Measurements from ENCODE around the gene INSC.

DNA sequence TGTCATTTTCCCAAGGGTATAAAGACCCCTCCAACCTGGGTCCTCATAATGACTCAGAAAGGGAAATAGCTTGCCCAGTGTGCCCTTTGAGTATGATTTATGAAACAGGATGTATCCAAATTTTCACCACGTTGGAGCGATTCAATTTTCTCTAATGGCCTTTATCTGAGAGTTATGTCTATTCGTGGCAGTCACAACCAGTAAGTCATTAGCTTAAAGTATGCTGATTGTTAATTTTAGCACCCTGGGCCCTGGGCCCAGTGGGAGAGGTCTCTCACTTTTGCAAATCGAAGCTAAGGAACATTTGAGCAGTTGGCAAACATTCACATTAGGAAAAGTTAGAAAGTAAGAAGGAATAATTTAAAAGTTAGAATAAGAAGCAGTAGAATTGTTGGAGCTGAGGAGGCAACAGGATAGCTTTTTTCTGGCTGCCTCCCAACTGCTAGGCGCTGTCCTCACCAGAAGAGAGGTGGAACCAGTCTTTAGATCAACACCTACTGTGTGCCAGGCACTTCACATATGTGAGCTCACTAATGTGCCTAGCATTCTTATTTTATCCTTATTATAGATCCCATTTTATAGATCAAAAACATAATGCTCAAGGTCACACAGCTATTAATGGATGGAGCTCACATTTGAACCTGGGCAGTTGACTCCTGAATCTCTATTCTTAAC is 24.5 kb downstream of the INSC start:
- TF ChIP-seq CTCF (IDR thresholded peaks at IDR 0.05) (no peak), POLR2A (IDR thresholded peaks at IDR 0.05) (no peak)

All from ovary (tissue), 3 donors.